Effector memory CD4-positive, alpha-beta T cell (primary cell): ENCODE results near the gene HEMGN.
"Not testable (repeated sequence)": the region's sequence is repeated elsewhere in the genome, so short reads cannot be mapped to it uniquely, and the experiment has no call there.

ENCODE experiments used
- DNase-seq, 3 donors: peaks; one replicate each; pipeline ENCODE4 v3.0.0-alpha.2; 2020
- H3K27ac ChIP-seq: 2 replicates; pipeline ENCODE4 v1.7.0; 2013; ENCODE audit warnings: mild to moderate bottlenecking, low read length, moderate library complexity; ENCODE audit not compliant: insufficient read depth, poor library complexity, severe bottlenecking
- H3K27me3 ChIP-seq: replicated peaks from 2 replicates; pipeline ENCODE4 v1.7.0; 2013; ENCODE audit warnings: mild to moderate bottlenecking, low read length; ENCODE audit not compliant: insufficient read depth, control insufficient read depth, poor library complexity, severe bottlenecking
- H3K36me3 ChIP-seq: 2 replicates; pipeline ENCODE4 v1.7.0; 2013; ENCODE audit warnings: mild to moderate bottlenecking, low read length, moderate library complexity; ENCODE audit not compliant: control insufficient read depth, insufficient read depth
- H3K4me1 ChIP-seq: 2 replicates; pipeline ENCODE4 v1.7.0; 2013; ENCODE audit warnings: low read length, mild to moderate bottlenecking; ENCODE audit not compliant: control insufficient read depth, insufficient read depth, poor library complexity, severe bottlenecking
- H3K4me3 ChIP-seq: 2 replicates; pipeline ENCODE4 v1.7.0; 2013; ENCODE audit warnings: low read length, low read depth, mild to moderate bottlenecking; ENCODE audit not compliant: insufficient read depth, poor library complexity, severe bottlenecking
- H3K9me3 ChIP-seq: 2 replicates; pipeline ENCODE4 v1.7.0; 2013; ENCODE audit warnings: mild to moderate bottlenecking, low read length, moderate library complexity; ENCODE audit not compliant: control insufficient read depth

HEMGN gene

DNA sequence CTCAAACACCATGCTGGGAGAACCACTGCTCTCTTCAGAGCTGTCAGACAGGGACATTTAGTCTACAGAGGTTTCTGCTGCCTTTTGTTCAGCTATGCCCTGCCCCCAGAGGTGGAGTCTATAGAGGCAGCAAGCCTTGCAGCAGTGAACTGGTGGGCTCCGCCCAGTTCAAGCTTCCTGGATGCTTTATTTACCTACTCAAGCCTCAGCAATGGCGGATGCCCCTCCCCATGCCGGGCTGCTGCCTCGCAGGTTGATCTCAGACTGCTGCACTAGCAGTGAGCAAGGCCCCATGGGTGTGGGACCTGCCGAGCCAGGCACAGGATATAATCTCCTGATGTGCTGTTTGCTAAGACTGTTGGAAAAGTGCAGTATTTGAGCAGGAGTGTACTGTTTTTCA, 12.9 kb upstream of the HEMGN start:
- not testable (repeated sequence) for H3K27ac ChIP-seq, H3K36me3 ChIP-seq

DNA sequence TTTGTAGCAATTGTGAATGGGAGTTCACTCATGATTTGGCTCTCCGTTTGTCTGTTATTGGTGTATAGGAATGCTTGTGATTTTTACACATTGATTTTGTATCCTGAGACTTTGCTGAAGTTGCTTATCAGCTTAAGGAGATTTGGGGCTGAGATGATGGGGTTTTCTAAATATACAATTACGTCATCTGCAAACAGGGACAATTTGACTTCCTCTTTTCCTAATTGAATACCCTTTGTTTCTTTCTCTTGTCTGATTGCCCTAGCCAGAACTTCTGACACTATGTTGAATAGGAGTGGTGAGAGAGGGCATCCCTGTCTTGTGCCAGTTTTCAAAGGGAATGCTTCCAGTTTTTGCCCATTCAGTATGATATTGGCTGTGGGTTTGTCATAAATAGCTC, 9.1 kb upstream of the HEMGN start:
- not testable (repeated sequence) for H3K4me3 ChIP-seq, DNase-seq, H3K36me3 ChIP-seq, H3K9me3 ChIP-seq, H3K4me1 ChIP-seq, H3K27ac ChIP-seq, H3K27me3 ChIP-seq

More for the DNA sequence above, 12.9 kb upstream of the HEMGN start:
- H3K9me3 ChIP-seq, H3K27me3 ChIP-seq, H3K4me1 ChIP-seq, H3K4me3 ChIP-seq: not testable (repeated sequence)
- DNase-seq: peak in 2 of 3 donors; percentile 2 to 6

DNA sequence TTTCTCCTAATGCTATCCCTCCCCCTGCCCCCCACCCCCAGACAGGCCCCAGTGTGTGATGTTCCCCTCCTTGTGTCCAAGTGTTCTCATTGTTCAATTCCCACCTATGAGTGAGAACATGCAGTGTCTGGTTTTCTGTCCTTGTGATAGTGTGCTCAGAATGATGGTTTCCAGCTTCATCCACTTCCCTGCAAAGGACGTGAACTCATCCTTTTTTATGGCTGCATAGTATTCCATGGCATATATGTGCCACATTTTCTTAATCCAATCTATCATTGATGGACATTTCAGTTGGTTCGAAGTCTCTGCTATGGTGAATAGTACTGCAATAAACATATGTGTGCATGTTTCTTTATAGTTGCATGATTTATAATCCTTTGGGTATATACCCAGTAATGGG, 7.5 kb upstream of the HEMGN start:
- not testable (repeated sequence) for DNase-seq, H3K27ac ChIP-seq, H3K9me3 ChIP-seq, H3K4me3 ChIP-seq, H3K27me3 ChIP-seq, H3K36me3 ChIP-seq, H3K4me1 ChIP-seq

DNA sequence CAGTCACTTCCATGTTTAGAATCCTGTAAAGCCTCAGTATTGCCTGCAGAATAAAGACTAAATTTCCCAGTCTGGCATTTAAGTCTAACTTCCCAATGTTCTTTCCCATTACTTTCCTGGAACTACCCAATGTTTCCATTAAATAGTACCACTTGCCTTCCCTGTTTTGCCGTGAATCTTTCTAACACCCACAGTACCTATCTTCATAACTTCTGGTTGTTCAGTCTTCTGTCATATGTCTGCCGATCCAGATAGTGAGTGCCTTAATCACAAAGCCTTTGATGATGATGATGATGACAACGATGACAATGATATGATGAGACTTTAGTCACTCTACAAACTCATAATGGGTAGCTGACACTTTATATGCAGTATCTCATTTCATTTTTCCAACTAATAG, 6.6 kb upstream of the HEMGN start:
- H3K4me3 ChIP-seq: no peak overlapping the region
- no peaks in the 10 kb centered on the region for H3K36me3 ChIP-seq
- H3K4me1 ChIP-seq: no peaks in the 10 kb centered on the region
- no peaks in the 10 kb centered on the region for H3K27me3 ChIP-seq
- DNase-seq: no peak
- H3K27ac ChIP-seq: no peak overlapping the region
- no peaks in the 10 kb centered on the region for H3K9me3 ChIP-seq

DNA sequence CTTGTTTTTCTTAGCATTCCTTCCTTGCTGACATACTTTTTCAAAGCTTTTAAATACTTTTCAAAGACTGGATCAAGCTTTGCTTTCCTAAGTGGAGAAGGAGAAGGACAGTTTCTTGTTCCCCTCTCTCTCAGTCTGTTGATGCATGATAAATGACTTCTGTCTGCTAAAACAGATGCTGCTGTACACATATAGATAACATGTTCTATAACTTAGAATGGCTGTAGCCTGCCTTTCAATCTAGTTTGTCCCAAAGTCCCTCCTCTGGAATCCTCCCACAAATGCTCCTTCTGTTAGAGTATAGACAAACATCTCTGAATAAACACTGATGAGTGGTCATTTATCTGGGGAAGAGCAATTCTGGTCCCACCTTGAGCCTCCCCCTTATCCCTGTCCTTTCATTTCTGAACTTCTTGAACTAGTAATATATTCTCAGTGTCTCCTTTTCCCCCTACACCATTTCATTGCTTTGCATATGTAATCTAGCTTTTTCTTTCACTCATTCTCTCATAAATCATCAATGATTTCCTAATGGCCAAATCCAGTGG, 5.4 kb upstream of the HEMGN start:
- no peak overlapping the region for H3K4me3 ChIP-seq
- no peaks in the 10 kb centered on the region for H3K9me3 ChIP-seq
- no peaks in the 10 kb centered on the region for H3K36me3 ChIP-seq
- H3K4me1 ChIP-seq: peaks cover 2% of the 10 kb centered on the region
- no peak for DNase-seq
- H3K27me3 ChIP-seq: no peaks in the 10 kb centered on the region
- H3K27ac ChIP-seq: no peak overlapping the region

DNA sequence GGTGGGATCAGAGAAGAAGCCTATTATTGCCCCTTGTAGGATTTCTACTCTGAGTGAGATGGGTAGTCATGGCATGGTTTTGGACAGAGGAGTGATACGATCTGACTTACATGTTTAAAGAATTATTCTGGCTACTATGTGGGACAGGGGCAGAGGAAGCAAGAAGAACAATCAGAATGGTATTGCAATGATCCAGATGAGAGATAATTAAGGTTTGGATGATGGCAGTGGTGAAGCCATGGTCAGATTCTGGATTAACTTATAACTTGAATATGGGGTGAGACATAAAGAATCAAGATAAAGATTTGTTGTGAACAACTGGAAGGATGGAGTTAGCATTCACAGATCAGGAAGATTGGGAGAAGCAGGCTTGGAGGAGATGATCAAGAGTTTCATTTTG, 3.4 kb upstream of the HEMGN start:
- no peaks in the 10 kb centered on the region for H3K27me3 ChIP-seq
- no peak overlapping the region for H3K27ac ChIP-seq
- peaks cover 16% of the 10 kb centered on the region for H3K4me1 ChIP-seq
- H3K4me3 ChIP-seq: no peak overlapping the region
- no peaks in the 10 kb centered on the region for H3K36me3 ChIP-seq
- no peak for DNase-seq
- no peaks in the 10 kb centered on the region for H3K9me3 ChIP-seq

DNA sequence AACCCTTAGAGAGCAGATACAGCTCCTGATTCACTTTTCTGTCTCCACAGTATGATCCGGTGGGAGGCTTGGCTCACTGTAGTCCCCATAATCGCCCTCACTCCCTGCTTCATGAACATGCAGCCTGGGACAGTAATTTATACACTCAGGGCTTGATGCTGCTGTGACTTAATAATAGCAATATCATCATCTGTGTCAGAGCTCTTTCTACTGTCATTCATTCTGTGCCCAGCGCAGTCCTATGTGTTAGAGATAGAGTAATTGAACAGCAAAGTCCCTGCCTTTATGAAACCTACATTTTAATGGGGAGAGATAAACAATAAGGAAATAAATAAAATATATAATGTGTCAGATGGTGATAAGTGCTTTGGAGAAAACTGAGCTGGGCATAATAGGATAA, 2.8 kb upstream of the HEMGN start:
- H3K9me3 ChIP-seq: no peaks in the 10 kb centered on the region
- H3K27me3 ChIP-seq: no peaks in the 10 kb centered on the region
- peaks cover 16% of the 10 kb centered on the region for H3K4me1 ChIP-seq
- H3K27ac ChIP-seq: no peak overlapping the region
- no peak overlapping the region for H3K4me3 ChIP-seq
- no peak for DNase-seq
- no peaks in the 10 kb centered on the region for H3K36me3 ChIP-seq

DNA sequence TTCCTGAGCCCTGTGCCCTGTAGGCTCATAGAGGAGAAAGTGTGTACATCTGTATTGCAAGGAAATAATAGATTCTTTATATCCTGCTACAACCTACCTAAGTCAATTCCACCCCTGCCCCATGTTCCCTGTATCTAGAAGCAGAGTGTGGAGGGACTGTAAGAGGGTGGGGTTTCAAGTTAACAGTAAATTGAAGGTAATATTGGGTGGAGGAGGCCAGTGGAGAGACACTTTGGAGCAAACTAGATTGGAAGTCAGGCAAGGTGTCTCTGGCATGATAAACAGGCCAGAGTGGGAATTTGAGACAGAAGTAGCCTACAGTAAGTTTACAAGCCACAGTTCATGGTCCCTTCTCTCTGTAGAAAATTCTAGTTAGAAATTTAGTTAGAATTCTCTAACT, 2.3 kb upstream of the HEMGN start:
- no peaks in the 10 kb centered on the region for H3K27me3 ChIP-seq
- no peaks in the 10 kb centered on the region for H3K9me3 ChIP-seq
- no peaks in the 10 kb centered on the region for H3K36me3 ChIP-seq
- DNase-seq: no peak
- no peak overlapping the region for H3K4me3 ChIP-seq
- H3K4me1 ChIP-seq: peaks cover 16% of the 10 kb centered on the region
- H3K27ac ChIP-seq: no peak overlapping the region

DNA sequence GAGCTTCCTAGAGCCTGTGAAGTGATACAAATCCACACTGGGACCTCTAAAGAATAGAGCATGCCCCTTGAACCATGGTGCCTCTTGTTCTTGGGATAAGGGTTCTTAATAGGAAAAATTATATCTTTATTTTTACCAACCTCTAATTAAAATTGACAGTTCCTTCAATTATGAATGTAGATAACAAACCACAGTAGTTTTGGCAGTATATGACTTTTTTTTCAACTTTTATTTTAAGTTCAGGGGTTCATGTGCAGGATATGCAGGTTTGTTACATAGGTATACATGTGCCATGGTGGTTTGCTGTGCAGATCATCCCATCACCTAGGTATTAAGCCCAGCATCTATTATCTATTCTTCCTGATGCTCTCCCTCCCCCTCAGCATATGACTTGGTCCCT, 974 bp downstream of the HEMGN start:
- no peaks in the 10 kb centered on the region for H3K36me3 ChIP-seq
- no peak for DNase-seq
- no peak overlapping the region for H3K4me3 ChIP-seq
- H3K4me1 ChIP-seq: peaks cover 16% of the 10 kb centered on the region
- H3K9me3 ChIP-seq: no peaks in the 10 kb centered on the region
- no peaks in the 10 kb centered on the region for H3K27me3 ChIP-seq
- H3K27ac ChIP-seq: no peak overlapping the region

DNA sequence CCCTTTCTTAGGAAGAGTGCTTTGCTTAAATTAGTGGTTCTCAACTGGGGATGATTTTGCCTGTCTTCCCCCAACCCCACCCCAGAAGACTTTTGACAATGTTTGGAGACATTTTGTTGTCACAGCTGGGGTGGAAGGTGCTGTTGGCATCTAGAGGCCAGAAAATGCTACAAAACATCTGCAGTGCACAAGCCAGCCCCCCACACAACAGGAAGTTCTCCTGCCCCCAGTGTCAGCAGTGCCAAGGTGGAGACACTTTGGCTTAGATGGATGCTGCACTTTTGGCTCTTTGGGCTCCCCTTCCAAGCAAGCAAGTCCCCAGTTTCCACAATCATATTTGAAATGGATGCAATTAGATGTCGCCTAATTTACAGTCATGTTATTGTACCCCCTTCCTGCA, 2.7 kb downstream of the HEMGN start:
- Histone ChIP-seq H3K9me3 (no peaks in the 10 kb centered on the region), H3K4me1 (peaks cover 32% of the 10 kb centered on the region), H3K4me3 (no peak overlapping the region), H3K27me3 (no peaks in the 10 kb centered on the region), H3K27ac (no peak overlapping the region), H3K36me3 (no peaks in the 10 kb centered on the region)
- no peak for DNase-seq
